WERI-Rb-1 (cell line): ENCODE results near the gene SELENON.

Source experiments
- DNase-seq: peaks from one replicate; pipeline ENCODE4 v3.0.0-alpha.2; 2020
- H3K27ac ChIP-seq: fragments of 250-450 bp; sonication (Bioruptor Pico); 2 replicates; pipeline ENCODE4 v1.5.1; 2020; ENCODE audit warnings: mild to moderate bottlenecking, moderate library complexity
- H3K27me3 ChIP-seq: fragments of 250-450 bp; sonication (Bioruptor Pico); 2 replicates; pipeline ENCODE4 v1.5.1; 2021; ENCODE audit warnings: mild to moderate bottlenecking, low read depth, moderate library complexity; ENCODE audit not compliant: insufficient read depth, severe bottlenecking
- H3K36me3 ChIP-seq: fragments of 250-450 bp; sonication (Bioruptor Pico); 2 replicates; pipeline ENCODE4 v1.5.1; 2020; ENCODE audit warnings: mild to moderate bottlenecking, moderate library complexity
- H3K4me3 ChIP-seq: 2 replicates; pipeline ENCODE4 v1.5.1; 2011; ENCODE audit warnings: low read depth, mild to moderate bottlenecking, control low read depth, low read length
- H3K9me3 ChIP-seq: fragments of 250-450 bp; sonication (Bioruptor Pico); 2 replicates; pipeline ENCODE4 v1.5.1; 2021; ENCODE audit warnings: mild to moderate bottlenecking, moderate library complexity; ENCODE audit not compliant: severe bottlenecking
- TF ChIP-seq, protein P1 (sequence below): IDR thresholded peaks from 2 replicates; pipeline ENCODE4 v1.5.1; 2011; ENCODE audit warnings: low read depth, mild to moderate bottlenecking, control low read depth, inconsistent platforms, low read length

The SELENON gene

GRCh38 chr1:25772692-25773245, 27.2 kb upstream of the SELENON start:
- Histone ChIP-seq H3K27me3 (no peaks in the 10 kb centered on the region), H3K4me3 (no peak overlapping the region), H3K27ac (peak overlapping the region; percentile 93), H3K9me3 (no peaks in the 10 kb centered on the region), H3K36me3 (no peaks in the 10 kb centered on the region)
- DNase-seq = no peak
- TF ChIP-seq, protein P1, sequence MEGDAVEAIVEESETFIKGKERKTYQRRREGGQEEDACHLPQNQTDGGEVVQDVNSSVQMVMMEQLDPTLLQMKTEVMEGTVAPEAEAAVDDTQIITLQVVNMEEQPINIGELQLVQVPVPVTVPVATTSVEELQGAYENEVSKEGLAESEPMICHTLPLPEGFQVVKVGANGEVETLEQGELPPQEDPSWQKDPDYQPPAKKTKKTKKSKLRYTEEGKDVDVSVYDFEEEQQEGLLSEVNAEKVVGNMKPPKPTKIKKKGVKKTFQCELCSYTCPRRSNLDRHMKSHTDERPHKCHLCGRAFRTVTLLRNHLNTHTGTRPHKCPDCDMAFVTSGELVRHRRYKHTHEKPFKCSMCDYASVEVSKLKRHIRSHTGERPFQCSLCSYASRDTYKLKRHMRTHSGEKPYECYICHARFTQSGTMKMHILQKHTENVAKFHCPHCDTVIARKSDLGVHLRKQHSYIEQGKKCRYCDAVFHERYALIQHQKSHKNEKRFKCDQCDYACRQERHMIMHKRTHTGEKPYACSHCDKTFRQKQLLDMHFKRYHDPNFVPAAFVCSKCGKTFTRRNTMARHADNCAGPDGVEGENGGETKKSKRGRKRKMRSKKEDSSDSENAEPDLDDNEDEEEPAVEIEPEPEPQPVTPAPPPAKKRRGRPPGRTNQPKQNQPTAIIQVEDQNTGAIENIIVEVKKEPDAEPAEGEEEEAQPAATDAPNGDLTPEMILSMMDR = no peak

- H3K27ac ChIP-seq = no peak overlapping the region
- no peak for DNase-seq
Measured at GRCh38 chr1:25773441-25774125, 26.4 kb upstream of the SELENON start.

GRCh38 chr1:25774206-25774803, 25.7 kb upstream of the SELENON start:
- no peak overlapping the region for H3K27ac ChIP-seq
- H3K27me3 ChIP-seq = no peaks in the 10 kb centered on the region
- H3K4me3 ChIP-seq = no peak overlapping the region
- no peaks in the 10 kb centered on the region for H3K9me3 ChIP-seq
- DNase-seq = no peak
- no peaks in the 10 kb centered on the region for H3K36me3 ChIP-seq
- TF ChIP-seq, protein P1 = no peak

More at GRCh38 chr1:25773441-25774125, 26.4 kb upstream of the SELENON start:
- Histone ChIP-seq H3K27me3 (no peaks in the 10 kb centered on the region), H3K36me3 (no peaks in the 10 kb centered on the region), H3K9me3 (no peaks in the 10 kb centered on the region), H3K4me3 (no peak overlapping the region)
- TF ChIP-seq, protein P1 = no peak

GRCh38 chr1:25774921-25775771, 24.8 kb upstream of the SELENON start:
- TF ChIP-seq, protein P1 = peak; percentile 28; the same call in 1 of the 2 replicates
- Histone ChIP-seq H3K27ac (peak overlapping the region; percentile 28), H3K9me3 (no peaks in the 10 kb centered on the region), H3K27me3 (no peaks in the 10 kb centered on the region), H3K36me3 (no peaks in the 10 kb centered on the region), H3K4me3 (no peak overlapping the region)
- DNase-seq = peak; percentile 68

GRCh38 chr1:25779388-25779787, 20.6 kb upstream of the SELENON start:
- Histone ChIP-seq H3K9me3 (no peaks in the 10 kb centered on the region), H3K27ac (no peak overlapping the region), H3K27me3 (no peaks in the 10 kb centered on the region), H3K4me3 (no peak overlapping the region), H3K36me3 (no peaks in the 10 kb centered on the region)
- DNase-seq = no peak
- TF ChIP-seq, protein P1 = no peak
